Kidney (tissue), 22 donors: ENCODE data around the gene GDAP2. TPM values are rescaled to one million over a fixed set of nuclear protein-coding genes. Genes with fewer than 3 reads are reported as not detected.

Source experiments
- DNase-seq, 5 donors: peaks; one replicate each; pipeline ENCODE4 v3.0.0-alpha.2; 2013 to 2020
- FAIRE-seq: peaks from 2 replicates; lab custom pipeline; 2012; peaks lifted over from hg19 to GRCh38; lab: Jason Lieb, UNC
- H3K27ac ChIP-seq, 2 donors: one replicate each; pipeline ENCODE4 v1.7.0; 2013; ENCODE audit warnings: low read depth in 2 of 2, low read length in 2 of 2, inconsistent platforms in 1 of 2
- H3K27me3 ChIP-seq: one replicate; pipeline ENCODE4 v1.7.1; 2013; ENCODE audit warnings: low read length, inconsistent platforms; ENCODE audit not compliant: control insufficient read depth, insufficient read depth
- H3K36me3 ChIP-seq, 3 donors: one replicate each; pipeline versions ENCODE4 v1.7.0 to v1.7.1; 2013; ENCODE audit warnings: low read length in 3 of 3, control low read depth in 1 of 3, inconsistent platforms in 1 of 3; ENCODE audit not compliant: insufficient read depth in 3 of 3, control insufficient read depth in 2 of 3
- H3K4me1 ChIP-seq, 3 donors: one replicate each; pipeline versions ENCODE4 v1.7.0 to v1.7.1; 2013; ENCODE audit warnings: low read length in 3 of 3, inconsistent platforms in 1 of 3, low read depth in 1 of 3; ENCODE audit not compliant: control insufficient read depth in 2 of 3, insufficient read depth in 2 of 3
- H3K4me3 ChIP-seq, 3 donors: one replicate each; pipeline versions ENCODE4 v1.7.0 to v1.8.1; 2013; ENCODE audit warnings: low read length in 3 of 3, control low read depth in 1 of 3, inconsistent platforms in 1 of 3
- H3K9ac ChIP-seq, 3 donors: one replicate each; pipeline versions ENCODE4 v1.7.0 to v1.7.1; 2013; ENCODE audit warnings: low read length in 3 of 3, control low read depth in 1 of 3, inconsistent platforms in 1 of 3
- H3K9me3 ChIP-seq, 3 donors: one replicate each; pipeline versions ENCODE4 v1.7.0 to v1.7.1; 2013; ENCODE audit warnings: low read length in 3 of 3, control low read depth in 1 of 3, inconsistent platforms in 1 of 3; ENCODE audit not compliant: control insufficient read depth in 2 of 3, insufficient read depth in 1 of 3
- CTCF ChIP-seq: IDR thresholded peaks from 3 replicates; pipeline ENCODE4 v1.5.1; 2012; ENCODE audit warnings: mild to moderate bottlenecking, moderate library complexity, borderline replicate concordance; ENCODE audit not compliant: insufficient read depth; ENCODE audit errors: extremely low read depth
- intact Hi-C: fragments of 100-400 bp; cut with DNase I; formaldehyde crosslinking; loops from one replicate; pipeline ENCODE4 v1.11.1; 2022
- long read RNA-seq, 10 donors: library from polyadenylated mRNA in 1 of 10; unstranded in 1 of 10; transcript quantifications; one replicate each; pipeline ENCODE4 v2.0.0 and lab custom pipeline, GENCODE V29; 2021 to 2026
- polyA plus RNA-seq: library from polyadenylated mRNA; stranded (reverse); fragments of 350-450 nt; fragmentation: Illumina TruSeq; extraction: RNeasy Lipid Tissue Mini Kit (QIAGEN cat#74804); gene quantifications from one replicate; pipeline ENCODE4 v1.2.3, GENCODE V29; 2014; ENCODE audit warnings: low read depth, low replicate concordance; ENCODE audit not compliant: insufficient read depth
- total RNA-seq: library from RNA; stranded (reverse); fragmentation: NEBNext Ultra II Directional; extraction: Animal tissue kit (Norgen Biotek cat#: 25700); gene quantifications from one replicate; pipeline ENCODE4 v1.2.1, GENCODE V29; 2021
- donor health status: control.
- donor health status: control.
- donor health status: control.
- donor health status: control.
- donor health status: control.
- donor health status: DM: yes; HTN: yes; CAD: no.
- donor health status: Normal renal cell carcinoma (clear cell type).

The GDAP2 gene
- total RNA-seq, result 31.8 TPM
- polyA plus RNA-seq, result 11.3 TPM
- long read RNA-seq, donor 1, full-length matches to known transcripts, result 2 of 2 reads
- long read RNA-seq, donor 1, partial matches to known transcripts, result 0 of 2 reads
- long read RNA-seq, donor 1, other reads (novel, unspliced or antisense), result 0 of 2 reads
- long read RNA-seq, donor 2, full-length matches to known transcripts, result 3 of 3 reads
- long read RNA-seq, donor 2, partial matches to known transcripts, result 0 of 3 reads
- long read RNA-seq, donor 2, other reads (novel, unspliced or antisense), result 0 of 3 reads
- long read RNA-seq, donor 3, result 0 reads
- long read RNA-seq, donor 4, full-length matches to known transcripts, result 5 of 5 reads
- long read RNA-seq, donor 4, partial matches to known transcripts, result 0 of 5 reads
- long read RNA-seq, donor 4, other reads (novel, unspliced or antisense), result 0 of 5 reads
- long read RNA-seq, donor 5, result 0 reads
- long read RNA-seq, donor 6, full-length matches to known transcripts, result 3 of 3 reads
- long read RNA-seq, donor 6, partial matches to known transcripts, result 0 of 3 reads
- long read RNA-seq, donor 6, other reads (novel, unspliced or antisense), result 0 of 3 reads
- long read RNA-seq, donor 7, full-length matches to known transcripts, result 3 of 10 reads
- long read RNA-seq, donor 7, partial matches to known transcripts, result 3 of 10 reads
- long read RNA-seq, donor 7, other reads (novel, unspliced or antisense), result 4 of 10 reads
- long read RNA-seq, donor 8, full-length matches to known transcripts, result 3 of 3 reads
- long read RNA-seq, donor 8, partial matches to known transcripts, result 0 of 3 reads
- long read RNA-seq, donor 8, other reads (novel, unspliced or antisense), result 0 of 3 reads
- long read RNA-seq, donor 9, full-length matches to known transcripts, result 1 of 1 reads
- long read RNA-seq, donor 9, partial matches to known transcripts, result 0 of 1 reads
- long read RNA-seq, donor 9, other reads (novel, unspliced or antisense), result 0 of 1 reads
- long read RNA-seq, donor 10, full-length matches to known transcripts, result 4 of 4 reads
- long read RNA-seq, donor 10, partial matches to known transcripts, result 0 of 4 reads
- long read RNA-seq, donor 10, other reads (novel, unspliced or antisense), result 0 of 4 reads

GRCh38 chr1:117929343-117930172 lies at the start of gene GDAP2, which contains the start of gene WDR3:
Gene GDAP2, minus strand, starts transcription at chr1:117929621. Its CDS starts 9,264 bp downstream, at chr1:117920357.
Gene WDR3, plus strand, starts transcription at chr1:117929739. Its CDS starts 3,581 bp downstream, at chr1:117933320.
- Histone ChIP-seq H3K9me3 (no peaks in the 10 kb centered on the region), H3K36me3 (no peaks in the 10 kb centered on the region), H3K4me1 (peaks cover 0 to 10% (median 8%) of the 10 kb centered on the region in 3 donors), H3K9ac (peak within 1 kb of the TSS; percentile 81 to 98 (median 84)), H3K27ac (peak within 1 kb of the TSS; percentile 63 to 85), H3K27me3 (no peaks in the 10 kb centered on the region), H3K4me3 (peak within 1 kb of the TSS; percentile 88 to 99 (median 97))
- FAIRE-seq (peak; percentile 50), DNase-seq (peak; percentile 97 to 99 (median 99))
- intact Hi-C loops, result no loop called here
- no peak for TF ChIP-seq CTCF

GRCh38 chr1:117976381-117976780 lies 47.0 kb upstream of the GDAP2 start:
- Histone ChIP-seq H3K9me3 (no peaks in the 10 kb centered on the region), H3K4me3 (no peak overlapping the region), H3K4me1 (peaks cover 0 to 6% (median 0%) of the 10 kb centered on the region in 3 donors), H3K27me3 (no peaks in the 10 kb centered on the region), H3K36me3 (no peaks in the 10 kb centered on the region), H3K9ac (no peak overlapping the region), H3K27ac (peak overlapping the region; percentile 18 to 60)
- TF ChIP-seq CTCF, result no peak
- intact Hi-C loops, result no loop called here
- DNase-seq (peak in 4 of 5 donors; percentile 30 to 74 (median 34)), FAIRE-seq (no peak)

GRCh38 chr1:117971777-117972176 lies 42.4 kb upstream of the GDAP2 start:
- Histone ChIP-seq H3K9ac (no peak overlapping the region), H3K4me3 (no peak overlapping the region), H3K9me3 (no peaks in the 10 kb centered on the region), H3K36me3 (no peaks in the 10 kb centered on the region), H3K4me1 (peaks cover 0 to 6% (median 0%) of the 10 kb centered on the region in 3 donors), H3K27ac (no peak overlapping the region), H3K27me3 (no peaks in the 10 kb centered on the region)
- intact Hi-C loops, result no loop called here
- FAIRE-seq (no peak), DNase-seq (no peak)
- no peak for TF ChIP-seq CTCF
